GM23338 (cell line): Measurements from ENCODE around the gene CD164. TPM values are rescaled to one million over a fixed set of nuclear protein-coding genes. Genes with fewer than 3 reads are reported as not detected.

Source experiments
- ATAC-seq: fragments of 200-7000 bp; cut with Tn5 transposase; 3 replicates; pipeline ENCODE4 v1.9.1; 2020
- DNase-seq: peaks from one replicate; pipeline ENCODE4 v3.0.0-alpha.2; 2015; ENCODE audit warnings: low spot score
- H2AFZ ChIP-seq: fragments of 200-600 bp; sonication (generic); 2 replicates; pipeline ENCODE4 v1.8.0; 2016; ENCODE audit warnings: antibody characterized with exemption, mild to moderate bottlenecking, moderate library complexity
- H3F3A ChIP-seq: fragments of 200-600 bp; sonication (generic); replicated peaks from 2 replicates; pipeline ENCODE4 v1.8.0; 2017; ENCODE audit warnings: antibody characterized with exemption, mixed run types, low read depth
- H3K27ac ChIP-seq: fragments of 200-600 bp; sonication (generic); 2 replicates; pipeline ENCODE4 v1.6.1; 2016; ENCODE audit warnings: low read depth
- H3K27me3 ChIP-seq: fragments of 200-600 bp; sonication (generic); 2 replicates; pipeline ENCODE4 v1.8.0; 2016; ENCODE audit warnings: mild to moderate bottlenecking, mixed run types, moderate library complexity; ENCODE audit not compliant: insufficient read depth
- H3K36me3 ChIP-seq: fragments of 200-600 bp; sonication (generic); 2 replicates; pipeline ENCODE4 v1.8.0; 2016; ENCODE audit warnings: mild to moderate bottlenecking; ENCODE audit not compliant: insufficient read depth
- H3K4me1 ChIP-seq: fragments of 200-600 bp; sonication (generic); 2 replicates; pipeline ENCODE4 v1.8.0; 2016; ENCODE audit warnings: mild to moderate bottlenecking, moderate library complexity; ENCODE audit not compliant: insufficient read depth
- H3K4me2 ChIP-seq: fragments of 200-600 bp; sonication (generic); 2 replicates; pipeline ENCODE4 v1.7.1; 2017; ENCODE audit warnings: mixed run types
- H3K4me3 ChIP-seq: fragments of 200-600 bp; sonication (generic); 2 replicates; pipeline ENCODE4 v1.6.1; 2016; ENCODE audit warnings: mixed run types
- H3K79me2 ChIP-seq: fragments of 200-600 bp; sonication (generic); replicated peaks from 2 replicates; pipeline ENCODE4 v1.8.0; 2017; ENCODE audit warnings: mild to moderate bottlenecking; ENCODE audit not compliant: insufficient read depth
- H3K9me2 ChIP-seq: fragments of 200-600 bp; sonication (generic); 2 replicates; pipeline ENCODE4 v1.8.0; 2017; ENCODE audit not compliant: insufficient read depth
- H4K20me1 ChIP-seq: fragments of 200-600 bp; sonication (generic); replicated peaks from 2 replicates; pipeline ENCODE4 v1.8.0; 2017; ENCODE audit warnings: mild to moderate bottlenecking; ENCODE audit not compliant: insufficient read depth
- H3K27ac Mint-ChIP-seq: 2 replicates; pipeline ENCODE4 v1.8.0; 2020; ENCODE audit warnings: inconsistent platforms, mild to moderate bottlenecking, moderate library complexity, mixed read lengths
- H3K27me3 Mint-ChIP-seq: 3 replicates; pipeline ENCODE4 v1.8.0; 2022; ENCODE audit warnings: low read depth, mild to moderate bottlenecking, moderate library complexity, mixed read lengths, inconsistent platforms; ENCODE audit not compliant: insufficient read depth, poor library complexity
- H3K36me3 Mint-ChIP-seq: 3 replicates; pipeline ENCODE4 v1.8.0; 2021; ENCODE audit warnings: low read depth, mild to moderate bottlenecking, inconsistent platforms, moderate library complexity, mixed read lengths
- H3K4me1 Mint-ChIP-seq: 3 replicates; pipeline ENCODE4 v1.8.0; 2020; ENCODE audit warnings: mild to moderate bottlenecking, inconsistent platforms, mixed read lengths
- H3K4me3 Mint-ChIP-seq: 3 replicates; pipeline ENCODE4 v1.8.0; 2021; ENCODE audit warnings: moderate library complexity, mild to moderate bottlenecking, inconsistent platforms, mixed read lengths
- H3K9me3 Mint-ChIP-seq: 3 replicates; pipeline ENCODE4 v1.8.0; 2020; ENCODE audit warnings: moderate library complexity, mild to moderate bottlenecking, inconsistent platforms, mixed read lengths
- CTCF ChIP-seq, 2 experiments: fragments of 200-600 bp in 1 of 2; sonication (generic) in 1 of 2; conservative IDR thresholded peaks; 2 replicates each; pipeline versions ENCODE4 v1.5.1 to v1.6.1; 2016 to 2017; ENCODE audit warnings: antibody characterized with exemption in 2 of 2, low read depth in 2 of 2, mild to moderate bottlenecking in 2 of 2, moderate library complexity in 1 of 2
- ETS1 ChIP-seq: IDR thresholded peaks from 2 replicates; pipeline ENCODE4 v1.6.1; 2016; ENCODE audit warnings: antibody characterized with exemption
- EZH2 ChIP-seq: fragments of 200-600 bp; sonication (generic); IDR thresholded peaks from one replicate; pipeline ENCODE4 v1.8.0; 2017; ENCODE audit warnings: antibody characterized with exemption, mild to moderate bottlenecking, low read depth; ENCODE audit not compliant: unreplicated experiment
- EZH2phosphoT487 ChIP-seq: fragments of 200-600 bp; sonication (generic); IDR thresholded peaks from one replicate; pipeline ENCODE4 v1.8.1; 2018; ENCODE audit warnings: antibody characterized with exemption; ENCODE audit not compliant: unreplicated experiment
- JUNB ChIP-seq: IDR thresholded peaks from one replicate; pipeline ENCODE4 v1.6.1; 2016; ENCODE audit warnings: antibody characterized with exemption; ENCODE audit not compliant: unreplicated experiment
- NANOG ChIP-seq: IDR thresholded peaks from 2 replicates; pipeline ENCODE4 v1.6.1; 2016; ENCODE audit warnings: antibody characterized with exemption, borderline replicate concordance
- REST ChIP-seq: IDR thresholded peaks from one replicate; pipeline ENCODE4 v1.6.1; 2018; ENCODE audit warnings: antibody characterized with exemption; ENCODE audit not compliant: unreplicated experiment
- STAT1 ChIP-seq: IDR thresholded peaks from one replicate; pipeline ENCODE4 v1.6.1; 2016; ENCODE audit warnings: antibody characterized with exemption; ENCODE audit not compliant: unreplicated experiment
- ZNF114 ChIP-seq: fragments of 250-450 bp; sonication (Bioruptor Pico); IDR thresholded peaks from 2 replicates; pipeline ENCODE4 v1.5.0; 2020; ENCODE audit warnings: mild to moderate bottlenecking, moderate library complexity
- ZNF331 ChIP-seq: fragments of 250-450 bp; sonication (Bioruptor Pico); IDR thresholded peaks from 2 replicates; pipeline ENCODE4 v1.5.0; 2020; ENCODE audit warnings: low read depth, mild to moderate bottlenecking, moderate library complexity
- ZNF462 ChIP-seq: fragments of 250-450 bp; sonication (Bioruptor Pico); IDR thresholded peaks from 2 replicates; pipeline ENCODE4 v1.5.0; 2020; ENCODE audit warnings: mild to moderate bottlenecking, moderate library complexity
- polyA plus RNA-seq: library from polyadenylated mRNA; unstranded; fragments of >200 nt; fragmentation: Nextera tagmentation; extraction: Ambion mirVana; gene quantifications from 2 replicates; pipeline ENCODE4 v1.2.1, GENCODE V29; 2016
- total RNA-seq: library from RNA; depleted of rRNA; stranded (reverse); fragments of >200 nt; shearing (Covaris generic); gene quantifications from 2 replicates; pipeline ENCODE4 v1.2.3, GENCODE V29; 2014

CD164 gene
- total and polyA plus RNA-seq, 2 experiments from 2014 or later: 81.0 to 83.8 TPM

- TF ChIP-seq ZNF462 (no peak), STAT1 (no peak)
These were observed 42.2 kb downstream of the CD164 start (continued) for GRCh38 chr6:109339906-109340678.

- Histone ChIP-seq H4K20me1 (no peaks in the 10 kb centered on the region), H3F3A (no peaks in the 10 kb centered on the region), H3K4me2 (no peak overlapping the region), H3K9me2 (no peaks in the 10 kb centered on the region), H3K4me1 (no peaks in the 10 kb centered on the region), H3K4me3 (no peak overlapping the region), H3K27me3 (no peaks in the 10 kb centered on the region), H3K27ac (no peak overlapping the region), H3K79me2 (no peaks in the 10 kb centered on the region), H2AFZ (no peak overlapping the region), H3K36me3 (no peaks in the 10 kb centered on the region)
- no peaks in the 10 kb centered on the region for H3K4me1 Mint-ChIP-seq
- H3K27ac Mint-ChIP-seq: no peak overlapping the region
- H3K4me3 Mint-ChIP-seq: no peak overlapping the region
- H3K9me3 Mint-ChIP-seq: peaks cover 4% of the 10 kb centered on the region; the same call in 2 of the 3 replicates
- DNase-seq (no peak), ATAC-seq (no peak)
- H3K27me3 Mint-ChIP-seq: peaks cover 6% of the 10 kb centered on the region
- peaks cover 4% of the 10 kb centered on the region; the same call in 2 of the 3 replicates for H3K36me3 Mint-ChIP-seq
- TF ChIP-seq EZH2phosphoT487 (no peak), REST (no peak), CTCF (conservative IDR thresholded peaks at IDR 0.05; ENCODE audit: low read depth in 2 of 2) (no peak), ZNF331 (no peak), ZNF114 (CRISPR knock-in tag) (no peak), JUNB (no peak), ETS1 (no peak), EZH2 (no peak), NANOG (no peak), STAT1 (no peak)
These were observed 45.9 kb downstream of the CD164 start for GRCh38 chr6:109336221-109336961.
